ENCODE data around the gene SNX1. TPM values are rescaled to one million over a fixed set of nuclear protein-coding genes. Genes with fewer than 3 reads are reported as not detected.

SNX1 gene
- total and polyA plus RNA-seq, 4 donors = 54.6 to 153 (median 89.9) TPM

DNA sequence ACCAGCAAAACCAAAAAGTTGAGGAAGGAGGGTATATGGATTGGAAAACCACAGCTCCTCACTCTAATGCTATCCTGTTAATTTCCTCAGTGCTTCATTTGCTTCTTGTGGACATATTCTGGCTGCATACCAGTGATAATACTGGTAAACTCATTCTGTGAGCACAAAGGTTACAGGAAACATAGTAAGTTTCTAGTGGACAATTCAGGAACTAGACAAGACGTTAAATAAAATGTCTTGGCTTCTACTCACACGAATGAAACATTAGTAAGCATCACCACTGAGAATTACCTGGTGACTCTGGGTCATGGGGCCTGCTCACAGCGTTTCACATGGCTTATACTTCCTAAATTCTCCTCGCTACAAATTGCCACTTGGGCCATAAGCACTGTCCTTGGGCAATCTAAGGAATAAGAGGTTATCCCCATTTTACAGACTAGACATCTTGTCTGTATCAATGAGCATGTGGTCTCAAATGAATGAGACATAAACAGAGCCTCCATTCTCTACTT lies 87.1 kb downstream of the SNX1 start:
- 79 to 83% methylated on average over 4 of the region's 4 CpGs for WGBS, 2 donors
- intact Hi-C loops (cut with DNase I) = no loop called here
- Histone ChIP-seq H3K27me3 (ENCODE audit: control insufficient read depth in 1 of 2, insufficient read depth in 2 of 2, low read length in 1 of 2) (no peaks in the 10 kb centered on the region), H3K9me3 (ENCODE audit: control insufficient read depth, low read length) (no peaks in the 10 kb centered on the region), H3K27ac (ENCODE audit: low read depth in 1 of 2, low read length in 2 of 2) (no peak overlapping the region), H3K4me3 (ENCODE audit: low read length in 2 of 2) (no peak overlapping the region), H3K36me3 (ENCODE audit: control insufficient read depth in 1 of 2, insufficient read depth in 2 of 2, low read length in 1 of 2) (no peaks in the 10 kb centered on the region), H3K4me1 (ENCODE audit: control insufficient read depth in 1 of 2, insufficient read depth in 2 of 2, low read length in 2 of 2) (no peaks in the 10 kb centered on the region)
- DNase-seq (no peak), ATAC-seq (ENCODE audit: low FRiP score) (no peak)

GRCh38 chr15:64185146-64185911 lies 89.5 kb downstream of the SNX1 start:
- ATAC-seq (ENCODE audit: low FRiP score) = no peak
- H3K36me3 ChIP-seq (ENCODE audit: control insufficient read depth in 1 of 2, insufficient read depth in 2 of 2, low read length in 1 of 2) = peaks cover 0 to 3% of the 10 kb centered on the region in 2 donors
- H3K27me3 ChIP-seq (ENCODE audit: control insufficient read depth in 1 of 2, insufficient read depth in 2 of 2, low read length in 1 of 2) = no peaks in the 10 kb centered on the region
- no peaks in the 10 kb centered on the region for H3K9me3 ChIP-seq (ENCODE audit: control insufficient read depth, low read length)
- H3K4me3 ChIP-seq (ENCODE audit: low read length in 2 of 2) = no peak overlapping the region
- H3K4me1 ChIP-seq (ENCODE audit: control insufficient read depth in 1 of 2, insufficient read depth in 2 of 2, low read length in 2 of 2) = no peaks in the 10 kb centered on the region
- no peak overlapping the region for H3K27ac ChIP-seq (ENCODE audit: low read depth in 1 of 2, low read length in 2 of 2)
- WGBS, 2 donors = 93% methylated on average over 9 of the region's 9 CpGs
- no peak for DNase-seq
- intact Hi-C loops (cut with DNase I) = no loop called here

DNA sequence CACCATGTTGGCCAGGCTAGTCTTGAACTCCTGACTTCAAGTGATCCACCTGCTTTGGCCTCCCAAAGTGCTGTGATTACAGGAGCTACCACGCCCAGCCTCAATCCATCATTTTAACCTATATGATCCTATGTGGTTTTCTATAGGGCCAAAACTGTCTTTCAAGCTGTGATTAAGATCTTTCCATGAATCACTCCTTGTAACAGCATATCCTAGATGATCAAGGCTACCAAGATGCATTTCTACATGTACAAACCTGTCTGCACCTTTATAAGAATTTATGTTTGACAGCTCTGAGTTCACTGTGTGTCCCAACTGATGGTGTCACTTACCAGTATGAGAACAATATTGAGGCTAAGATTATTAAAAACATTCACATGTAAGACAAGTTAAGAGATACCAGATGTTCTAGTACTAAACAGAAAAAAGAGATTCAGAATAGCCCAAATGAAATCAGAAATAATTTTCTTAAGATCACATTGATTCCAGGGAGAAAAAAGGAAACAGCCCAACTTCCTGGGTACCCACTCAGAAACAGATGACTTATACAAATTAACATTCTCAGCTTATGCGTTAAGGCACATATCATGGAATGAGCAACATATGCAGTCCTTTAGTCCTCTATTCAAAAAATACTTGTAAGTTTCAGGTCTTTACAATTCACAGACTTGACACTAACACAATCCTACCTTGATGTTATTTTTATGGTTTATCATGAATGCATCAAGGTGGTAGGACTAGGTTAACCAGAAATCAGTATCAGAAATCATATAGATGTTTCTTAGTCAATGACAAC lies 91.8 kb downstream of the SNX1 start:
- no peaks in the 10 kb centered on the region for H3K4me1 ChIP-seq (ENCODE audit: control insufficient read depth in 1 of 2, insufficient read depth in 2 of 2, low read length in 2 of 2)
- WGBS, 2 donors = 87 to 88% methylated on average over 2 of the region's 2 CpGs
- ATAC-seq (ENCODE audit: low FRiP score) = no peak

More for the DNA sequence above, 91.8 kb downstream of the SNX1 start:
- Histone ChIP-seq H3K36me3 (ENCODE audit: control insufficient read depth in 1 of 2, insufficient read depth in 2 of 2, low read length in 1 of 2) (peaks cover 0 to 3% of the 10 kb centered on the region in 2 donors), H3K27ac (ENCODE audit: low read depth in 1 of 2, low read length in 2 of 2) (no peak overlapping the region), H3K27me3 (ENCODE audit: control insufficient read depth in 1 of 2, insufficient read depth in 2 of 2, low read length in 1 of 2) (no peaks in the 10 kb centered on the region), H3K9me3 (ENCODE audit: control insufficient read depth, low read length) (no peaks in the 10 kb centered on the region), H3K4me3 (ENCODE audit: low read length in 2 of 2) (no peak overlapping the region)
- intact Hi-C loops (cut with DNase I) = no loop called here
- no peak for DNase-seq

Other genes starting within 250 kb of the SNX1 start
- gene DAPK2, start 49.5 kb upstream of the SNX1 start, total RNA-seq = 1 to 10 TPM; 6.0 to 8.0 TPM
- 1 to 10 TPM; 2.0 to 8.1 TPM for gene DAPK2, start 49.5 kb upstream of the SNX1 start, polyA plus RNA-seq
- gene CIAO2A, start 2.1 kb upstream of the SNX1 start, total RNA-seq = 10 to 100 TPM; 23.2 to 27.4 TPM
- gene CIAO2A, start 2.1 kb upstream of the SNX1 start, polyA plus RNA-seq = 10 to 100 TPM; 24.1 to 81.9 TPM
- under 1 TPM; 0.36 to 0.39 TPM for gene SNX22, start 55.7 kb downstream of the SNX1 start, total RNA-seq
- gene SNX22, start 55.7 kb downstream of the SNX1 start, polyA plus RNA-seq = under 1 TPM; 0.38 to 0.90 TPM
- 100 to 1,000 TPM; 362 to 395 TPM for gene PPIB, start 67.0 kb downstream of the SNX1 start, total RNA-seq
- 100 to 1,000 TPM; 293 to 699 TPM for gene PPIB, start 67.0 kb downstream of the SNX1 start, polyA plus RNA-seq

Measured in aorta (tissue), 5 donors.